HTR-8/SVneo (cell line): Measurements from ENCODE around the gene ZNF532.

Source experiments
- DNase-seq: peaks from one replicate; pipeline ENCODE4 v3.0.0; 2011; ENCODE audit warnings: low spot score, mixed read lengths; ENCODE audit not compliant: insufficient read length
- FAIRE-seq: peaks from 2 replicates; lab custom pipeline; 2011; peaks lifted over from hg19 to GRCh38; lab: Jason Lieb, UNC

Gene ZNF532

DNA sequence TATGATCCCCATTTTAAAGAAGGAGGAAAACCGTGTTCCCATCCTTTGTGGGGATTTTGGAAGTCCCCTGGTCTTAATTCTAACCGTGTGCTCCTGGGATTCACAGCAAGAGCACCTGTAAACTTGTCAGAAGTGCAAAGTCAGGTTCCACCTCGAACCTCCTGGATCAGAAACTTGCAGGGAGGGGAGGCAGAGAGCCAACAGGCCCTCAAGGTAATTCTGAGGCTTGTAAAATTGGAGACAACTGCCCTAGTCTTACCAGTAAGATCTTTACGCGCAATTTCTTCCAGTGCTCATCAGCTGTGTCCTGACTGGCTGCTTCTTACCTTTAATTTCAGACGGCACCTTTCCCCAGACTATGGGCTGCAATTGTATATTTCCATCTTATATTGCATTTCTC is 161.7 kb downstream of the ZNF532 start:
- DNase-seq (no peak), FAIRE-seq (no peak)

DNA sequence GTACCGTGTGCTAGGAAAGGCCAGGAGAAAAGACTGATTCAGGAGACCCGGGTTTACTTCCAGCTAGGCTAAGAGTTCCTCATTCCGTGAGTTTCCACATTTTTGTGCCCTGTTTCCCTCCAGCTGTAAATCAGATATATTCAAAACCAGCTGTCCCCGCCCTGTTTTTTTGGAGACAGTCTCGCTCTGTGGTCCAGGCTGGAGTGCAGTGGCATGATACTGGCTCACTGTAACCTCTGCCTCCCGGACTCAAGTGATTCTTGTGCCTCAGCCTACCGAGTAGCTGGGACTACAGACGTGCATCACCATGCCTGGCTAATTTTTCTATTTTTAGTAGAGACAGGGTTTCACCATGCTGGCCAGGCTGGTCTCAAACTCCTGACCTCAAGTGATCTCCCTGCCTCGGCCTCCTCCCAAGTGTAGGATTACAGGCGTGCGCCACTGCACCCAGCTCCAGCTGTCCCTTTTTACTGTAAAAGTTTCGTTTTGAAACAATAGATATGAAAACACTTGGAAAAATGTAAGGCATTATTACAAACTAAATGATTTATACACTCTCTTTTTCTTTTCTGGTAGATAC is 162.2 kb downstream of the ZNF532 start:
- no peak for DNase-seq

DNA sequence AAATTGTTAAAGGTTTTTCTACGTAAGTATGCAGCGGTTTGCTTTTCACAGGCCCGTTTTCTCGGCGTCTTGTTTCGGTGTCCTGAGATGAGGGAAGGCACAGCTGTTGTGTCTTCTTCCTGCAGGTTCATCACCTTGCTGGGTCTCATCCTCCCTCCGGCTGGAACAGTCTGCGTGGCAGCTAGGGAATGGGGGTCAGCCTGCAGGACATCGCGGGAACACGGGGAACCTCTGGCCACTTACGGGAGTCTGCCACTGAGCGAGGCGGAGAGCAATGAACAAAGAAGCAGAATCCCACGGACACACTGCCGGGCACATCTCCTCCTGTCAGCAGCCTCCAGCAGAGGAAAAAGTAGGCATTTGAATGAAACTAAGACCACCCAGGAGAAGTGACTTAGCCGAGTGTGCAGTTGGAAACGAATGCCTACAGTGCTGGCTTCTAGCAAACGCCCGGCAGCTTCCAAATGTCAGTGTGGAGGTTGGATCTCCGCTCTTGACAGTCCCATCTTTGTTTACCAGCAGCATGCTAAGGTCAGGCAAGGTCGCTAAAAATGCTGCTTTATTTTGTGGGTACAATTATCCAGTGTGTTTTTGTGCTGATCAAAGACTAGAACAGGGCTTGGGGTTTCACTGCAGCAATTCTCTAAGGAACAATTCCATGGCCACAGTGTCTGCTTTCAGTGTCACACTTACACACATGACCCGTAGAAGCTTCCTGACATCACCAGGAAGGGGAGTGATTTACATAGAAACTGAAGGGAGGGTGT is 165.2 kb downstream of the ZNF532 start:
- DNase-seq (no peak), FAIRE-seq (no peak)

More for the DNA sequence above, 162.2 kb downstream of the ZNF532 start:
- FAIRE-seq: no peak

DNA sequence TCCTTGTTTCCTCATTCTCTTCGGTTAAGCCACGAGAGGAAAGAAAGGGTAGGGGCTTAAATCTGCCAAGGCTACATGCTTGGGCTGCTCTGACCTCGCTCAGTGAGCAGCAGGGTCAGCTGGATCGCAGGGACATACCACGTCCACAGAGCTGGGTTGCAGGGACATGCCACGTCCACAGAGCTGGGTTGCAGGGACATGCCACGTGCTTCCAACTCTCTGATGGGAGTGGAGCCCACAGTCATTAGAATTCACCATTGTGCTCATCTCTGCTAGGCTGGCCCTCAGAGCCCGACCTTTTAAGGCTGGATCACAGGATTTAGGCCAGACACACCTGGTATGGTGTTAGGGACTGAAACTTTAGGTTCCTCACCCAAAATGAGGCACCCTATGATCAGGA is 167.6 kb downstream of the ZNF532 start:
- FAIRE-seq (peak; percentile 62), DNase-seq (no peak)

DNA sequence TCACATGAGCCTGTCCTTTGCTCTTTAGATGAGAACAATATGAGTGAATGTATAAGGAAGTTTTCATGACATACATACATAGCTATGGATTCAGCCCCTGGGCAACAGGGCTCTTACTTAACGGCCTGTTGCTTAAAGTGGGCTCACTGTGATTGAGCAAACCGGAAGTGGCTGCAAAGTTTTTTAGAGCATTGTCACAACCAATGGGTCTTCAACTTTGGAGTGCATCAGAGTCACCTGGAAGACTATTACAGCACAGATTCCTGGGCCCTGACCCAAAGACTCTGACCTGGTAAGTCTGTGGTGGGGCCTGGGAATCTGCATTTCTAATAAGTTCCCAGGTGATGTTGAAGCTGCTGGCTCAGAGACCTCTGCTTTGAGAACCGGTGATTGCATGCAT is 168.7 kb downstream of the ZNF532 start:
- FAIRE-seq (no peak), DNase-seq (no peak)

DNA sequence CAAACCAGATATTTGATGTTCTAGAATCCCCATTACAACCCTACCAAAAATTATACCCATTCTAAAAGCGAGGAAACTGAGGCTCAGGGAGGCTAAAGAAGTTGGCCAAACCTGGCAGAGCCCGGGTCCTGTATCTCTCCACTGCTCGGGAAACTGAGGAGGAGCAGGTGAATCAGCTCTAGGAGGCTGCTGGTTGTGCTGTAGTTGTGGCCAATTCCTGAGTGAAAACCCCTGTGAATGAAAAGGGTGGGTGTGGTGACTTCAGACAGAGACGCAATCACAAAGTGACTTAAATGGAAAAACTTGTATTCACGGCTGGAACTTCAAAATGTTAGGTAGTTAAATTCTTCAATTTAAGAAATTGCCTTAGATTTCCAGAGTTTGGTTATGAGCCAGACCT is 169.3 kb downstream of the ZNF532 start:
- FAIRE-seq (no peak), DNase-seq (no peak)

DNA sequence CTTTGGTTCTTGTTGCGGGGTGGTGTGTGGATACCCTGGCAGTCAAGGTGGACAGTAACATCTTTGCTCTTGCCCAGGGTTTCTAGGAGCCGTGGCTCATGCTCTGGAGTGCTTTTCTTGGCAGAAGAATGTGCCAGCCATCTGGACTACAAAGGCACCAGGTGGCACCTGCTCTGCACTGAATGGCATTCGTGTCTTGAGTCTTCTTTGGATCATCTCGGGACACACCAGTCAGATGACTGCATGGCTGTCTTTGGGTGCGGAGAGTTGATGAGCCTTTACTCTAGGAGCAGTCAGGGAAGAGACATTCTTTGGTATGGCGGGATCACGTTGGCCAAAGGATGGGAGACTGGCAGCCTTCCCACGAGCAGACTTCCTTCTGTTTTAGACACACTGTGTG is 170.9 kb downstream of the ZNF532 start:
- DNase-seq (no peak), FAIRE-seq (no peak)
